H9 (cell line): Measurements from ENCODE around the gene TBC1D22A. TPM values are rescaled to one million over a fixed set of nuclear protein-coding genes. Genes with fewer than 3 reads are reported as not detected.

Experiments used
- DNase-seq: peaks from one replicate; pipeline ENCODE4 v3.0.0-alpha.2; 2017
- H2AFZ ChIP-seq: one replicate; pipeline ENCODE4 v1.6.1; 2013; ENCODE audit warnings: mild to moderate bottlenecking, low read length, control low read depth, moderate library complexity
- H2AK5ac ChIP-seq: 2 replicates; pipeline ENCODE4 v1.6.1; 2013; ENCODE audit warnings: low read length, control low read depth, mixed read lengths; ENCODE audit not compliant: insufficient read length
- H2BK120ac ChIP-seq: one replicate; pipeline ENCODE4 v1.6.1; 2013; ENCODE audit warnings: low read depth, mild to moderate bottlenecking, low read length, control low read depth, inconsistent platforms; ENCODE audit not compliant: poor library complexity, severe bottlenecking
- H2BK12ac ChIP-seq: 2 replicates; pipeline ENCODE4 v1.6.1; 2013; ENCODE audit warnings: low read length, control low read depth, mixed read lengths, low read depth; ENCODE audit not compliant: insufficient read length
- H2BK15ac ChIP-seq: 2 replicates; pipeline ENCODE4 v1.6.1; 2013; ENCODE audit warnings: low read depth, low read length, control low read depth
- H2BK20ac ChIP-seq: one replicate; pipeline ENCODE4 v1.6.1; 2013; ENCODE audit warnings: low read depth, mild to moderate bottlenecking, low read length, control low read depth, inconsistent platforms; ENCODE audit not compliant: poor library complexity, severe bottlenecking
- H2BK5ac ChIP-seq: 2 replicates; pipeline ENCODE4 v1.6.1; 2013; ENCODE audit warnings: low read length, control low read depth, mixed read lengths; ENCODE audit not compliant: insufficient read length
- H3K14ac ChIP-seq: 2 replicates; pipeline ENCODE4 v1.6.1; 2013; ENCODE audit warnings: low read length, control low read depth; ENCODE audit not compliant: insufficient read depth
- H3K18ac ChIP-seq: 2 replicates; pipeline ENCODE4 v1.6.1; 2013; ENCODE audit warnings: low read depth, mild to moderate bottlenecking, mixed read lengths, low read length, control low read depth; ENCODE audit not compliant: insufficient read length
- H3K23ac ChIP-seq: 2 replicates; pipeline ENCODE4 v1.6.1; 2013; ENCODE audit warnings: low read length, control low read depth, mixed read lengths, low read depth; ENCODE audit not compliant: insufficient read length
- H3K23me2 ChIP-seq: 2 replicates; pipeline ENCODE4 v1.6.1; 2013; ENCODE audit warnings: low read depth, mild to moderate bottlenecking, mixed read lengths, low read length, control low read depth; ENCODE audit not compliant: insufficient read length, poor library complexity, severe bottlenecking
- H3K27ac ChIP-seq: 2 replicates; pipeline ENCODE4 v1.5.1; 2013; ENCODE audit warnings: low read length, control low read depth, mixed read lengths, low read depth; ENCODE audit not compliant: insufficient read length
- H3K27me3 ChIP-seq: 2 replicates; pipeline ENCODE4 v1.6.1; 2013; ENCODE audit warnings: low read length, control low read depth, inconsistent platforms; ENCODE audit not compliant: insufficient read depth
- H3K4ac ChIP-seq: 2 replicates; pipeline ENCODE4 v1.6.1; 2013; ENCODE audit warnings: low read depth, mild to moderate bottlenecking, control low read depth, inconsistent platforms, low read length, moderate library complexity
- H3K4me1 ChIP-seq: 2 replicates; pipeline ENCODE4 v1.6.1; 2013; ENCODE audit warnings: low read length, control low read depth, inconsistent platforms; ENCODE audit not compliant: insufficient read depth
- H3K4me2 ChIP-seq: 2 replicates; pipeline ENCODE4 v1.6.1; 2013; ENCODE audit warnings: low read length, control low read depth, mixed read lengths; ENCODE audit not compliant: insufficient read length, insufficient read depth
- H3K56ac ChIP-seq: 2 replicates; pipeline ENCODE4 v1.6.1; 2013; ENCODE audit warnings: low read depth, mild to moderate bottlenecking, mixed read lengths, low read length, control low read depth; ENCODE audit not compliant: insufficient read length
- H3K79me1 ChIP-seq: 2 replicates; pipeline ENCODE4 v1.6.1; 2013; ENCODE audit warnings: low read depth, mild to moderate bottlenecking, moderate library complexity, low read length, control low read depth, inconsistent platforms; ENCODE audit not compliant: insufficient read depth, poor library complexity, severe bottlenecking
- H3K79me2 ChIP-seq: 2 replicates; pipeline ENCODE4 v1.6.1; 2013; ENCODE audit warnings: low read length, control low read depth, inconsistent platforms; ENCODE audit not compliant: insufficient read depth
- H3K9ac ChIP-seq: 2 replicates; pipeline ENCODE4 v1.6.1; 2013; ENCODE audit warnings: low read length, control low read depth, mixed read lengths; ENCODE audit not compliant: insufficient read length; ENCODE audit errors: extremely low read depth
- H3K9me3 ChIP-seq: one replicate; pipeline ENCODE4 v1.6.1; 2013; ENCODE audit warnings: low read depth, low read length, inconsistent platforms; ENCODE audit not compliant: control insufficient read depth
- H3T11ph ChIP-seq: one replicate; pipeline ENCODE4 v1.6.1; 2013; ENCODE audit warnings: mild to moderate bottlenecking, low read length, control low read depth, inconsistent platforms
- H4K20me1 ChIP-seq: one replicate; pipeline ENCODE4 v1.6.1; 2013; ENCODE audit not compliant: control insufficient read depth, insufficient read length, insufficient read depth
- H4K5ac ChIP-seq: 2 replicates; pipeline ENCODE4 v1.6.1; 2013; ENCODE audit warnings: low read depth, mild to moderate bottlenecking, mixed read lengths, low read length, control low read depth; ENCODE audit not compliant: insufficient read length
- H4K8ac ChIP-seq: replicated peaks from 2 replicates; pipeline ENCODE4 v1.6.1; 2013; ENCODE audit warnings: low read length, control low read depth, mixed read lengths, low read depth; ENCODE audit not compliant: insufficient read length
- H4K91ac ChIP-seq: 2 replicates; pipeline ENCODE4 v1.6.1; 2013; ENCODE audit warnings: low read depth, mild to moderate bottlenecking, moderate library complexity, mixed read lengths, low read length, control low read depth; ENCODE audit not compliant: insufficient read length
- H3K27ac Mint-ChIP-seq, 3 experiments: 2 replicates in 2 of 3; 3 replicates in 1 of 3; pipeline ENCODE4 v1.8.0; 2020 to 2021; ENCODE audit warnings: mixed read lengths in 3 of 3, mild to moderate bottlenecking in 1 of 3, moderate library complexity in 1 of 3
- H3K27me3 Mint-ChIP-seq: 2 replicates; pipeline ENCODE4 v1.8.0; 2021; ENCODE audit warnings: low read depth, mild to moderate bottlenecking, moderate library complexity, mixed read lengths
- H3K36me3 Mint-ChIP-seq, 3 experiments: 2 replicates in 2 of 3; 3 replicates in 1 of 3; pipeline ENCODE4 v1.8.0; 2020 to 2021; ENCODE audit warnings: low read depth in 3 of 3, mixed read lengths in 3 of 3; ENCODE audit not compliant: insufficient read depth in 1 of 3
- H3K4me1 Mint-ChIP-seq, 2 experiments: 2 replicates each; pipeline ENCODE4 v1.8.0; 2020; ENCODE audit warnings: mixed read lengths in 2 of 2
- H3K4me3 Mint-ChIP-seq, 2 experiments: 2 replicates in 1 of 2; 3 replicates in 1 of 2; pipeline ENCODE4 v1.8.0; 2020 to 2021; ENCODE audit warnings: mild to moderate bottlenecking in 2 of 2, mixed read lengths in 2 of 2, moderate library complexity in 1 of 2
- H3K9me3 Mint-ChIP-seq, 2 experiments: 2 replicates in 1 of 2; 3 replicates in 1 of 2; pipeline ENCODE4 v1.8.0; 2020; ENCODE audit warnings: mild to moderate bottlenecking in 2 of 2, mixed read lengths in 2 of 2, moderate library complexity in 1 of 2
- CTCF ChIP-seq: fragments of 200-600 bp; sonication (generic); conservative IDR thresholded peaks from 3 replicates; pipeline ENCODE4 v1.8.0; 2021; ENCODE audit warnings: antibody characterized with exemption, mild to moderate bottlenecking
- WGBS: extraction: QIAGEN DNeasy Blood & Tissue Kit; methylation state at CpG from one replicate; pipeline ENCODE4 v1.1.7; 2013; ENCODE audit warnings: missing lambda C conversion rate, low lambda C conversion rate, mixed read lengths; ENCODE audit not compliant: insufficient read length; ENCODE audit errors: extremely low coverage; 5-methylcytosine and 5-hydroxymethylcytosine counted together
- total RNA-seq: library from RNA; stranded (reverse); gene quantifications from 2 replicates; pipeline ENCODE4 v1.2.1, GENCODE V29; 2021

Gene TBC1D22A
- total RNA-seq, 1 experiment from 2014 or later = 20.8 TPM

GRCh38 chr22:46826438-46827135 lies 64.1 kb downstream of the TBC1D22A start:
- Mint-ChIP-seq H3K27ac (peak overlapping the region in 1 of 3 experiments; percentile 38; a peak in 1 of 7 replicates), H3K4me3 (no peak overlapping the region), H3K36me3 (peaks cover 12 to 18% (median 17%) of the 10 kb centered on the region in 3 experiments; a peak in 6 of 7 replicates), H3K4me1 (peaks cover 25 to 27% of the 10 kb centered on the region in 2 experiments), H3K9me3 (no peaks in the 10 kb centered on the region), H3K27me3 (no peaks in the 10 kb centered on the region)
- Histone ChIP-seq H4K91ac (no peak overlapping the region), H3K4me2 (no peak overlapping the region), H3K56ac (no peak overlapping the region), H3K18ac (no peak overlapping the region), H4K20me1 (no peaks in the 10 kb centered on the region), H2BK12ac (no peak overlapping the region), H2AFZ (no peak overlapping the region), H2BK5ac (no peak overlapping the region), H3T11ph (no peak overlapping the region), H3K79me2 (no peaks in the 10 kb centered on the region), H3K23me2 (no peaks in the 10 kb centered on the region), H3K79me1 (no peaks in the 10 kb centered on the region), H3K27me3 (no peaks in the 10 kb centered on the region), H2BK15ac (no peak overlapping the region), H3K27ac (no peak overlapping the region), H2BK120ac (no peak overlapping the region), H3K4me1 (peaks cover 5% of the 10 kb centered on the region), H4K5ac (no peak overlapping the region), H3K9ac (no peak overlapping the region), H3K4ac (no peak overlapping the region), H2AK5ac (no peak overlapping the region), H3K23ac (no peak overlapping the region), H3K14ac (no peak overlapping the region), H2BK20ac (no peak overlapping the region), H4K8ac (no peak overlapping the region), H3K9me3 (no peaks in the 10 kb centered on the region)
- no peak for DNase-seq
- whole genome bisulfite sequencing = no CpG with 5 or more reads among the region's 15 CpGs
- TF ChIP-seq CTCF = no peak
